Neural cell (in vitro differentiated cells): ENCODE data around the gene MUC2. TPM values are rescaled to one million over a fixed set of nuclear protein-coding genes. Genes with fewer than 3 reads are reported as not detected.

Experiments
- H2AFZ ChIP-seq: fragments of 200-600, 300-800 bp; sonication (generic), shearing (Covaris generic); 2 replicates; pipeline ENCODE4 v1.6.0; 2014; ENCODE audit warnings: low read depth, mild to moderate bottlenecking, antibody characterized with exemption, low read length, moderate library complexity
- H3F3A ChIP-seq: fragments of 200-600 bp; shearing (Covaris generic); 2 replicates; pipeline ENCODE4 v1.6.1; 2016; ENCODE audit warnings: mild to moderate bottlenecking, moderate library complexity, mixed read lengths, antibody characterized with exemption, low read length; ENCODE audit not compliant: insufficient read depth, poor library complexity, severe bottlenecking
- H3K27ac ChIP-seq: fragments of 200-600, 300-800 bp; sonication (generic), shearing (Covaris generic); 2 replicates; pipeline ENCODE4 v1.5.1; 2014; ENCODE audit warnings: mild to moderate bottlenecking, low read length, moderate library complexity
- H3K27me3 ChIP-seq: fragments of 300-800, 200-600 bp; sonication (generic), shearing (Covaris generic); 2 replicates; pipeline ENCODE4 v1.6.0; 2014; ENCODE audit warnings: mild to moderate bottlenecking, low read depth, low read length, moderate library complexity; ENCODE audit not compliant: insufficient read depth
- H3K36me3 ChIP-seq: fragments of 300-800, 200-600 bp; sonication (generic), shearing (Covaris generic); 2 replicates; pipeline ENCODE4 v1.5.1; 2014; ENCODE audit warnings: mild to moderate bottlenecking, antibody characterized with exemption, low read length, moderate library complexity; ENCODE audit not compliant: insufficient read depth
- H3K4me2 ChIP-seq: fragments of 300-800, 200-600 bp; sonication (generic), shearing (Covaris generic); 2 replicates; pipeline ENCODE4 v1.6.0; 2014; ENCODE audit warnings: mild to moderate bottlenecking, low read length
- H3K4me3 ChIP-seq: fragments of 300-800, 200-600 bp; sonication (generic), shearing (Covaris generic); 2 replicates; pipeline ENCODE4 v1.5.1; 2014; ENCODE audit warnings: mild to moderate bottlenecking, low read length, moderate library complexity
- H3K79me2 ChIP-seq: fragments of 200-600 bp; shearing (Covaris generic); replicated peaks from 2 replicates; pipeline ENCODE4 v1.6.0; 2014; ENCODE audit warnings: mild to moderate bottlenecking, low read length, moderate library complexity; ENCODE audit not compliant: insufficient read depth
- H3K9ac ChIP-seq: fragments of 300-800, 200-600 bp; sonication (generic), shearing (Covaris generic); 2 replicates; pipeline ENCODE4 v1.6.1; 2016; ENCODE audit warnings: mild to moderate bottlenecking, low read length, mixed read lengths
- H3K9me2 ChIP-seq: fragments of 200-600 bp; shearing (Covaris generic); 2 replicates; pipeline ENCODE4 v1.6.1; 2016; ENCODE audit warnings: mild to moderate bottlenecking, low read length, mixed read lengths; ENCODE audit not compliant: insufficient read depth
- H3K9me3 ChIP-seq: fragments of 200-600, 300-800 bp; sonication (generic), shearing (Covaris generic); 2 replicates; pipeline ENCODE4 v1.6.1; 2016; ENCODE audit warnings: mild to moderate bottlenecking, mixed run types, low read length, moderate library complexity, mixed read lengths
- H4K20me1 ChIP-seq: fragments of 200-600 bp; shearing (Covaris generic); 2 replicates; pipeline ENCODE4 v1.6.1; 2016; ENCODE audit warnings: mild to moderate bottlenecking, mixed run types; ENCODE audit not compliant: insufficient read depth
- EP300 ChIP-seq: fragments of 450-650 bp; conservative IDR thresholded peaks from 2 replicates; pipeline ENCODE4 v1.6.1; 2014; ENCODE audit warnings: antibody characterized with exemption, mild to moderate bottlenecking, moderate library complexity; ENCODE audit not compliant: poor library complexity, severe bottlenecking
- EZH2 ChIP-seq: fragments of 200-600, 300-800 bp; shearing (Covaris generic), sonication (generic); IDR thresholded peaks from 2 replicates; pipeline ENCODE4 v1.6.1; 2014; ENCODE audit warnings: antibody characterized with exemption, low read length, borderline replicate concordance, mild to moderate bottlenecking; ENCODE audit not compliant: insufficient read depth, poor library complexity, severe bottlenecking
- MXI1 ChIP-seq: fragments of 450-650 bp; conservative IDR thresholded peaks from 2 replicates; pipeline ENCODE4 v1.6.1; 2014; ENCODE audit warnings: antibody characterized with exemption, mild to moderate bottlenecking; ENCODE audit not compliant: poor library complexity, severe bottlenecking
- POLR2AphosphoS5 ChIP-seq: IDR thresholded peaks from 2 replicates; pipeline ENCODE4 v1.6.1; 2012
- RAD21 ChIP-seq: fragments of 450-650 bp; conservative IDR thresholded peaks from 2 replicates; pipeline ENCODE4 v1.6.1; 2014; ENCODE audit warnings: antibody characterized with exemption, mild to moderate bottlenecking, moderate library complexity
- REST ChIP-seq: IDR thresholded peaks from 2 replicates; pipeline ENCODE4 v1.6.1; 2012; ENCODE audit warnings: borderline replicate concordance
- SMC3 ChIP-seq: fragments of 450-650 bp; conservative IDR thresholded peaks from 2 replicates; pipeline ENCODE4 v1.6.1; 2014; ENCODE audit warnings: antibody characterized with exemption, mild to moderate bottlenecking, moderate library complexity; ENCODE audit not compliant: poor library complexity
- TAF1 ChIP-seq: IDR thresholded peaks from 2 replicates; pipeline ENCODE4 v1.6.1; 2012; ENCODE audit warnings: low read depth
- polyA plus RNA-seq: library from polyadenylated mRNA; depleted of rRNA; stranded (reverse); fragments of >200 nt; gene quantifications from 2 replicates; pipeline ENCODE4 v1.2.3, GENCODE V29; 2014
- TF ChIP-seq, protein P1 (sequence below): fragments of 450-650 bp; IDR thresholded peaks from 2 replicates; pipeline ENCODE4 v1.5.1; 2014; ENCODE audit warnings: antibody characterized with exemption, mild to moderate bottlenecking, moderate library complexity; ENCODE audit not compliant: poor library complexity, severe bottlenecking

The MUC2 gene
- polyA plus RNA-seq, 1 donor from 2014 or later = not detected

- no peaks in the 10 kb centered on the region for H4K20me1 ChIP-seq
- H3K79me2 ChIP-seq = no peaks in the 10 kb centered on the region
- TF ChIP-seq SMC3 (no peak), EP300 (no peak), REST (no peak), MXI1 (no peak), TAF1 (no peak), RAD21 (no peak), POLR2AphosphoS5 (no peak), EZH2 (no peak)
- TF ChIP-seq, protein P1, sequence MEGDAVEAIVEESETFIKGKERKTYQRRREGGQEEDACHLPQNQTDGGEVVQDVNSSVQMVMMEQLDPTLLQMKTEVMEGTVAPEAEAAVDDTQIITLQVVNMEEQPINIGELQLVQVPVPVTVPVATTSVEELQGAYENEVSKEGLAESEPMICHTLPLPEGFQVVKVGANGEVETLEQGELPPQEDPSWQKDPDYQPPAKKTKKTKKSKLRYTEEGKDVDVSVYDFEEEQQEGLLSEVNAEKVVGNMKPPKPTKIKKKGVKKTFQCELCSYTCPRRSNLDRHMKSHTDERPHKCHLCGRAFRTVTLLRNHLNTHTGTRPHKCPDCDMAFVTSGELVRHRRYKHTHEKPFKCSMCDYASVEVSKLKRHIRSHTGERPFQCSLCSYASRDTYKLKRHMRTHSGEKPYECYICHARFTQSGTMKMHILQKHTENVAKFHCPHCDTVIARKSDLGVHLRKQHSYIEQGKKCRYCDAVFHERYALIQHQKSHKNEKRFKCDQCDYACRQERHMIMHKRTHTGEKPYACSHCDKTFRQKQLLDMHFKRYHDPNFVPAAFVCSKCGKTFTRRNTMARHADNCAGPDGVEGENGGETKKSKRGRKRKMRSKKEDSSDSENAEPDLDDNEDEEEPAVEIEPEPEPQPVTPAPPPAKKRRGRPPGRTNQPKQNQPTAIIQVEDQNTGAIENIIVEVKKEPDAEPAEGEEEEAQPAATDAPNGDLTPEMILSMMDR = no peak
- H3K36me3 ChIP-seq = no peaks in the 10 kb centered on the region
- no peak overlapping the region for H3K4me3 ChIP-seq
- no peaks in the 10 kb centered on the region for H3K27me3 ChIP-seq
- no peak overlapping the region for H3K9ac ChIP-seq
- no peak overlapping the region for H2AFZ ChIP-seq
- no peak overlapping the region for H3K4me2 ChIP-seq
- H3F3A ChIP-seq = no peaks in the 10 kb centered on the region
- H3K27ac ChIP-seq = no peak overlapping the region
- no peaks in the 10 kb centered on the region for H3K9me2 ChIP-seq
- H3K9me3 ChIP-seq = no peaks in the 10 kb centered on the region
These were observed 40.7 kb upstream of the MUC2 start for GRCh38 chr11:1034001-1034400.

DNA sequence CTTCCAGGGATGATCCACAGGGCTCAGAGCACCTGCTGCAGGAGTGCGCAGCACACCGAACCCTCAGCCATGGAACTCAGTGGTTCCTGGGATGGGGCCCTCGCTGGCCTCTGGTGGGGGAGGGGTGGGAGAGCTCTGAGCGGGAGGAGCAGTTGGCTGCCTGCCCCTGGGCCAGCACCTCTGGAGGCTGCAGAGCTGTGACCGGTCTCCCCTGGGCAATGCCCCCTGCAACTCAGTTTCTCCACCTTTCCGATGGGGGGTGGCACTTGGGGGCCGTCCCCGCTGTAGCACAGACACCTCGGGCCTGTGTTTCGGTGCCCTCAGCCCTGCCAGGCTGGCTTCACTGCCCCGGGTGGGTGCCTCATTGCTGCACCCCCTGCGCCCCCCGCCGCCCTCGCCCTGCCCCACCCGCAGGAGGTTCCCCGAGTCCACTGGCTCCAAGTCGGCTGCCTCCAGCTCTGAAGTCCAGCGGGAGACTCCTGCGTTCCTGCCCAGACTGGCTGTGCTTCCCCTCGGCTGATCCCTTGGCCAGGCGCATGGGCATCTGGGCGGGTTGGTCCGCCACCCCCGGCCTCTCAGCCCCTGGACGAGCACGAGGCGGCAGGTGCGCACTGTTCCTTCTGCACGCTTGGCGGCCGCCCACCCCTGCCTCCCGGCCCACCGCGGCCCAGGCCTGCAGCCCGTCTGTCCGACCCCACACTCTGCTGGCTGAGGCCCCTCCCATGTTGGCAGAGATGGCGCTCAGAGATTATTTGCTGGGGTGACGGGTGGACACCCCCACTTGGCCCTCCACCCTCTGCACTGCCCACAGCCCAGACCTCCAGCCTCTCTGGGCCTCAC lies 40.0 kb upstream of the MUC2 start:
- Histone ChIP-seq H3K27ac (no peak overlapping the region), H3K36me3 (no peaks in the 10 kb centered on the region), H3K4me2 (no peak overlapping the region), H3K9ac (no peak overlapping the region), H3K79me2 (no peaks in the 10 kb centered on the region), H4K20me1 (no peaks in the 10 kb centered on the region), H3F3A (no peaks in the 10 kb centered on the region), H3K4me3 (no peak overlapping the region), H3K9me3 (no peaks in the 10 kb centered on the region), H2AFZ (no peak overlapping the region), H3K27me3 (no peaks in the 10 kb centered on the region), H3K9me2 (no peaks in the 10 kb centered on the region)
- TF ChIP-seq SMC3 = no peak
- TF ChIP-seq MXI1 = no peak
- no peak for TF ChIP-seq POLR2AphosphoS5
- TF ChIP-seq TAF1 = no peak
- no peak for TF ChIP-seq EZH2
- no peak for TF ChIP-seq EP300
- TF ChIP-seq, protein P1 = no peak
